ENCODE measurements around the gene IL1F10. TPM values are rescaled to one million over a fixed set of nuclear protein-coding genes. Genes with fewer than 3 reads are reported as not detected.

Gene IL1F10
- total RNA-seq, 1 experiment from 2014 or later, result not detected

DNA sequence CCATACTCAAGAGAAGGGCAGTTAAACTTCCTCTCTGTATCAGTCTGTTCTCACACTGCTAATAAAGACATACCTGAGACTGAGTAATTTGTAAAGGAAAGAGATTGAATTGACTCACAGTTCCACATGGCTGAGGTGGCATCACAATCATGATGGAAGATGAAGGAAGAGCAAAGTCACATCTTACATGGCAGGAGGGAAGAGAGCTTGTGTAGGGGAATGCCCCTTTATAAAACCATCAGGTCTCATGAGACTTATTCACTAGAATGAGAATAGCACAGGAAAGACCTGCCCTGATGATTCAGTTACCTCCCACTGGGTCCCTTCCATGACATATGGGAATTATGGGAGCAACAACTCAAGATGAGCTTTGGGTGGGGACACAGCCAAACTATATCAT lies 13.7 kb upstream of the IL1F10 start:
- Mint-ChIP-seq H3K27ac (no peak overlapping the region), H3K9me3 (peaks cover 56 to 79% of the 10 kb centered on the region in 2 experiments), H3K4me3 (no peak overlapping the region), H3K36me3 (ENCODE audit: insufficient read depth in 1 of 3, low read depth in 3 of 3) (peaks cover 0 to 9% (median 7%) of the 10 kb centered on the region in 3 experiments; a peak in 4 of 7 replicates), H3K27me3 (ENCODE audit: low read depth) (peaks cover 34% of the 10 kb centered on the region), H3K4me1 (no peaks in the 10 kb centered on the region)
- Histone ChIP-seq H3K23ac (ENCODE audit: insufficient read length, low read depth, low read length) (no peak overlapping the region), H3K9ac (ENCODE audit: extremely low read depth, insufficient read length, low read length) (no peak overlapping the region), H3K9me3 (ENCODE audit: control insufficient read depth, low read depth, low read length) (peaks cover 14% of the 10 kb centered on the region), H4K20me1 (ENCODE audit: control insufficient read depth, insufficient read depth, insufficient read length) (no peaks in the 10 kb centered on the region), H3K23me2 (ENCODE audit: insufficient read length, low read depth, low read length, poor library complexity, severe bottlenecking) (no peaks in the 10 kb centered on the region), H3K27ac (ENCODE audit: insufficient read length, low read depth, low read length) (no peak overlapping the region), H3K14ac (ENCODE audit: insufficient read depth, low read length) (no peak overlapping the region), H3T11ph (ENCODE audit: low read length) (no peak overlapping the region), H3K79me1 (ENCODE audit: insufficient read depth, low read depth, low read length, poor library complexity, severe bottlenecking) (no peaks in the 10 kb centered on the region), H2BK5ac (ENCODE audit: insufficient read length, low read length) (no peak overlapping the region), H3K27me3 (ENCODE audit: insufficient read depth, low read length) (no peaks in the 10 kb centered on the region), H3K56ac (ENCODE audit: insufficient read length, low read depth, low read length) (no peak overlapping the region), H3K4me1 (ENCODE audit: insufficient read depth, low read length) (no peaks in the 10 kb centered on the region), H4K5ac (ENCODE audit: insufficient read length, low read depth, low read length) (no peak overlapping the region), H2BK12ac (ENCODE audit: insufficient read length, low read depth, low read length) (no peak overlapping the region), H2BK15ac (ENCODE audit: low read depth, low read length) (no peak overlapping the region), H2BK20ac (ENCODE audit: low read depth, low read length, poor library complexity, severe bottlenecking) (no peak overlapping the region), H2BK120ac (ENCODE audit: low read depth, low read length, poor library complexity, severe bottlenecking) (no peak overlapping the region), H2AFZ (ENCODE audit: low read length) (no peak overlapping the region), H2AK5ac (ENCODE audit: insufficient read length, low read length) (no peak overlapping the region), H3K18ac (ENCODE audit: insufficient read length, low read depth, low read length) (no peak overlapping the region), H4K91ac (ENCODE audit: insufficient read length, low read depth, low read length) (no peak overlapping the region), H3K79me2 (ENCODE audit: insufficient read depth, low read length) (no peaks in the 10 kb centered on the region), H3K4ac (ENCODE audit: low read depth, low read length) (no peak overlapping the region), H3K4me2 (ENCODE audit: insufficient read depth, insufficient read length, low read length) (no peak overlapping the region), H4K8ac (replicated peaks; ENCODE audit: insufficient read length, low read depth, low read length) (no peak overlapping the region)
- no peak for DNase-seq
- TF ChIP-seq, protein P1, sequence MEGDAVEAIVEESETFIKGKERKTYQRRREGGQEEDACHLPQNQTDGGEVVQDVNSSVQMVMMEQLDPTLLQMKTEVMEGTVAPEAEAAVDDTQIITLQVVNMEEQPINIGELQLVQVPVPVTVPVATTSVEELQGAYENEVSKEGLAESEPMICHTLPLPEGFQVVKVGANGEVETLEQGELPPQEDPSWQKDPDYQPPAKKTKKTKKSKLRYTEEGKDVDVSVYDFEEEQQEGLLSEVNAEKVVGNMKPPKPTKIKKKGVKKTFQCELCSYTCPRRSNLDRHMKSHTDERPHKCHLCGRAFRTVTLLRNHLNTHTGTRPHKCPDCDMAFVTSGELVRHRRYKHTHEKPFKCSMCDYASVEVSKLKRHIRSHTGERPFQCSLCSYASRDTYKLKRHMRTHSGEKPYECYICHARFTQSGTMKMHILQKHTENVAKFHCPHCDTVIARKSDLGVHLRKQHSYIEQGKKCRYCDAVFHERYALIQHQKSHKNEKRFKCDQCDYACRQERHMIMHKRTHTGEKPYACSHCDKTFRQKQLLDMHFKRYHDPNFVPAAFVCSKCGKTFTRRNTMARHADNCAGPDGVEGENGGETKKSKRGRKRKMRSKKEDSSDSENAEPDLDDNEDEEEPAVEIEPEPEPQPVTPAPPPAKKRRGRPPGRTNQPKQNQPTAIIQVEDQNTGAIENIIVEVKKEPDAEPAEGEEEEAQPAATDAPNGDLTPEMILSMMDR (conservative IDR thresholded peaks at IDR 0.05), result no peak
